A549 (cell line): ENCODE data around the gene WLS.

Experiments
- CTCF ChIP-seq: fragments of >200 bp; sonication (Bioruptor Twin); formaldehyde crosslinking; IDR thresholded peaks from 3 replicates; pipeline ENCODE4 v1.5.1; 2016
- EP300 ChIP-seq, 2 experiments: fragments of >200 bp; sonication (Bioruptor Twin); formaldehyde crosslinking; IDR thresholded peaks; 2 replicates in 1 of 2; 3 replicates in 1 of 2; pipeline ENCODE4 v1.6.1; 2016 to 2017
- FOSL2 ChIP-seq, 2 experiments: fragments of 450-650 bp in 1 of 2; fragments of >200 bp in 1 of 2; sonication (Bioruptor Twin) in 1 of 2; formaldehyde crosslinking; IDR thresholded peaks; 2 replicates each; pipeline versions ENCODE4 v1.5.0 to v1.6.1; 2016 to 2020; ENCODE audit warnings: mild to moderate bottlenecking in 1 of 2, moderate library complexity in 1 of 2
- HMGXB4 ChIP-seq: fragments of 250-450 bp; sonication (Bioruptor Pico); IDR thresholded peaks from 2 replicates; pipeline ENCODE4 v1.5.0; 2021; ENCODE audit warnings: mild to moderate bottlenecking, moderate library complexity, borderline replicate concordance
- JUN ChIP-seq, 2 experiments: fragments of >200 bp; sonication (Bioruptor Twin); formaldehyde crosslinking; IDR thresholded peaks; 2 replicates in 1 of 2; 3 replicates in 1 of 2; pipeline ENCODE4 v1.6.1; 2016 to 2017
- KDM1A ChIP-seq: fragments of 200-600 bp; sonication (generic); IDR thresholded peaks from 2 replicates; pipeline ENCODE4 v1.6.1; 2016; ENCODE audit warnings: low read depth, mild to moderate bottlenecking
- MAX ChIP-seq: IDR thresholded peaks from 2 replicates; pipeline ENCODE4 v1.6.1; 2012
- NR3C1 ChIP-seq: fragments of >200 bp; sonication (Bioruptor Twin); formaldehyde crosslinking; IDR thresholded peaks from 3 replicates; pipeline ENCODE4 v1.6.1; 2017
- POLR2A ChIP-seq: IDR thresholded peaks from 2 replicates; pipeline ENCODE4 v1.6.1; 2012; ENCODE audit warnings: mild to moderate bottlenecking, low read length
- RAD21 ChIP-seq, 2 experiments: fragments of >200 bp in 1 of 2; sonication (Bioruptor Twin) in 1 of 2; formaldehyde crosslinking in 1 of 2; IDR thresholded peaks in 1 of 2; conservative IDR thresholded peaks in 1 of 2; 2 replicates in 1 of 2; 3 replicates in 1 of 2; pipeline ENCODE4 v1.6.1; 2012 to 2018; ENCODE audit warnings: inconsistent platforms in 1 of 2
- REST ChIP-seq: fragments of 200-600 bp; sonication (generic); IDR thresholded peaks from 2 replicates; pipeline ENCODE4 v1.6.1; 2016; ENCODE audit warnings: antibody characterized with exemption, mild to moderate bottlenecking, moderate library complexity
- SREBF2 ChIP-seq: fragments of 450-650 bp; IDR thresholded peaks from 2 replicates; pipeline ENCODE4 v1.6.1; 2014; ENCODE audit warnings: mild to moderate bottlenecking, moderate library complexity
- USF2 ChIP-seq: fragments of 450-650 bp; IDR thresholded peaks from 2 replicates; pipeline ENCODE4 v1.6.1; 2014; ENCODE audit warnings: antibody characterized with exemption

- TF ChIP-seq EP300 (IDR thresholded peaks at IDR 0.05) (no peak), RAD21 (conservative IDR thresholded peaks at IDR 0.05 in 1 of 2, IDR thresholded peaks at IDR 0.05 in 1 of 2) (no peak), CTCF (no peak), SREBF2 (no peak), REST (no peak), MAX (no peak), POLR2A (no peak), JUN (IDR thresholded peaks at IDR 0.05) (no peak), NR3C1 (no peak), KDM1A (no peak), HMGXB4 (CRISPR knock-in tag) (no peak), FOSL2 (IDR thresholded peaks at IDR 0.05) (no peak), FOSL2 (CRISPR knock-in tag; IDR thresholded peaks at IDR 0.05) (no peak), USF2 (no peak)
Measured at GRCh38 chr1:68201546-68202238, 30.6 kb downstream of the WLS start.
